Erythroblast (primary cell): Measurements from ENCODE around the gene NTN3.

Experiments
- GATA1 ChIP-seq: IDR thresholded peaks from 2 replicates; pipeline ENCODE4 v1.6.1; 2011; ENCODE audit warnings: low read depth, mild to moderate bottlenecking, control low read depth, low read length, moderate library complexity
- POLR2A ChIP-seq: IDR thresholded peaks from 2 replicates; pipeline ENCODE4 v1.6.1; 2011; ENCODE audit warnings: mild to moderate bottlenecking, low read length

DNA sequence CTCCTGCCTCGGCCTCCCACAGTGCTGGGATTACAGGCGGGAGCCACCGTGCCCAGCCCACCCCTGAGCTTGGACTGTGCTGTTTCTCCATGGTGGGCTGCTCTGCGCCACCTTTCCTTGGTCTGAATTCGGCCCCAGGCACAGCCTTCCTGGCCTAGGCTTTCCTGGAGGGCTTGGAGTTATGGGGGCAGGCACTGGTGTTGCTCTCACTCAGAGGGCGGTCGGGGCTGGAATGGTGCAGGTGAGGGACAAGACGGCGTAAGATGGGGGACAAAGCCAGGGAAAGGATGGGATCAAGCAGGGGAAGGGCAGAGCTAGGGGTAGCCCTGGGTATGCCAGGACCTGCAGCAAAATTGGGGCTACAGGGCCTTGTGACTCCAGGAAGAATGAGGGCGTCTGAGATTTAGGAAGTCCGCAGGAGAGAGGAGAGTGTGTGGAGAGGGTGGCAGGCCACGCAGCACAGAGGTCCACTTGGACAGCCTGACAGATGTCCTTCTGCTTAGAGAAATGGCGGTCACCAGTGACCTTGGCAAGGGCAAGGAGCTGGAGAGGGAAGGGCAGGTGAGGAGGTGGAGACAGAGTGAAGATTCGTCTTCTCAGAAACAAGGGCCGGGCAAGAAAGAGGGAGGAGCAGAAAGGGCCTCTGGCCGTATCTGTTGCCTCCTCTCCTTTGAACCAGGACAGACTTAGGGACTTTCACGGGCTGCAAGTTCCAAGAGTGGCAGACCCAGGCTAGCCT lies 41.1 kb downstream of the NTN3 start:
- no peak for TF ChIP-seq POLR2A
- TF ChIP-seq GATA1 = no peak
